IMR-90 (cell line): Measurements from ENCODE around the gene ZBP1. TPM values are rescaled to one million over a fixed set of nuclear protein-coding genes. Genes with fewer than 3 reads are reported as not detected.

Source experiments
- ATAC-seq: fragments of 200-7000 bp; cut with Tn5 transposase; 2 replicates; pipeline ENCODE4 v1.9.1; 2020; ENCODE audit warnings: low read depth, mild to moderate bottlenecking, moderate library complexity
- BruUV-seq: library from RNA; stranded (reverse); fragments of 400-500 nt; replicated peaks from 2 replicates; lab custom pipeline; 2021; lab: Mats Ljungman, UMichigan
- CTCF ChIA-PET: fragments of 300-600 bp; formaldehyde crosslinking; extraction: SDS; loops from one replicate; lab custom pipeline; 2021; ENCODE audit warnings: antibody characterized with exemption; lab: Yijun Ruan, JAX
- POLR2A ChIA-PET: fragments of 300-600 bp; sonication (Branson Sonifier 250); formaldehyde crosslinking; loops from one replicate; lab custom pipeline; 2022; ENCODE audit warnings: antibody characterized with exemption; ENCODE audit not compliant: unreplicated experiment; lab: Charles Lee
- DNase-seq: peaks from one replicate; pipeline ENCODE4 v3.0.0; 2013
- H2AFZ ChIP-seq: replicated peaks from 2 replicates; pipeline ENCODE3; 2013; ENCODE audit warnings: low read length, mild to moderate bottlenecking; ENCODE audit not compliant: poor library complexity
- H2AK5ac ChIP-seq: 2 replicates; pipeline ENCODE4 v1.6.1; 2013; ENCODE audit warnings: low read depth, low read length, inconsistent platforms
- H2AK9ac ChIP-seq: replicated peaks from 2 replicates; pipeline ENCODE3; 2013; ENCODE audit warnings: mild to moderate bottlenecking, low read depth, low read length, moderate library complexity; ENCODE audit not compliant: poor library complexity
- H2BK120ac ChIP-seq: 2 replicates; pipeline ENCODE4 v1.6.1; 2013; ENCODE audit warnings: low read depth, low read length, inconsistent platforms
- H2BK15ac ChIP-seq: 3 replicates; pipeline ENCODE4 v1.6.1; 2013; ENCODE audit warnings: low read depth, low read length, inconsistent platforms
- H2BK20ac ChIP-seq: 2 replicates; pipeline ENCODE4 v1.6.1; 2013; ENCODE audit warnings: low read depth, mild to moderate bottlenecking, inconsistent platforms, low read length, moderate library complexity
- H2BK5ac ChIP-seq: 2 replicates; pipeline ENCODE4 v1.6.1; 2013; ENCODE audit warnings: mild to moderate bottlenecking, low read depth, low read length, inconsistent platforms; ENCODE audit not compliant: poor library complexity, severe bottlenecking
- H3K14ac ChIP-seq: replicated peaks from 2 replicates; pipeline ENCODE4 v1.6.1; 2013; ENCODE audit warnings: low read depth, low read length, inconsistent platforms
- H3K18ac ChIP-seq: 2 replicates; pipeline ENCODE4 v1.6.1; 2013; ENCODE audit warnings: low read depth, low read length, control low read depth
- H3K23ac ChIP-seq: 2 replicates; pipeline ENCODE4 v1.6.1; 2013; ENCODE audit warnings: low read depth, low read length, inconsistent platforms
- H3K27ac ChIP-seq: 2 replicates; pipeline ENCODE4 v1.5.1; 2013; ENCODE audit warnings: mild to moderate bottlenecking, control low read depth, low read length; ENCODE audit not compliant: insufficient read depth
- H3K27me3 ChIP-seq: 2 replicates; pipeline ENCODE4 v1.6.1; 2013; ENCODE audit warnings: low read length; ENCODE audit not compliant: control insufficient read depth, insufficient read depth
- H3K36me3 ChIP-seq: 2 replicates; pipeline ENCODE4 v1.6.1; 2013; ENCODE audit warnings: low read length, mixed read lengths; ENCODE audit not compliant: control insufficient read depth, insufficient read depth
- H3K4ac ChIP-seq: 2 replicates; pipeline ENCODE4 v1.6.1; 2013; ENCODE audit warnings: low read depth, low read length, inconsistent platforms
- H3K4me1 ChIP-seq: 2 replicates; pipeline ENCODE4 v1.6.1; 2013; ENCODE audit warnings: low read length, mixed read lengths; ENCODE audit not compliant: control insufficient read depth, insufficient read depth
- H3K4me2 ChIP-seq: 2 replicates; pipeline ENCODE4 v1.6.1; 2013; ENCODE audit warnings: low read depth, mild to moderate bottlenecking, control low read depth, low read length, moderate library complexity
- H3K4me3 ChIP-seq: 2 replicates; pipeline ENCODE4 v1.5.1; 2013; ENCODE audit warnings: low read depth, mild to moderate bottlenecking, control low read depth, low read length, moderate library complexity; ENCODE audit not compliant: insufficient read depth
- H3K56ac ChIP-seq: 2 replicates; pipeline ENCODE4 v1.6.1; 2013; ENCODE audit warnings: low read length, inconsistent platforms; ENCODE audit not compliant: insufficient read depth; ENCODE audit errors: extremely low read depth
- H3K79me1 ChIP-seq, 2 experiments: 2 replicates each; pipeline ENCODE4 v1.6.1; 2013; ENCODE audit warnings: low read length in 2 of 2, inconsistent platforms in 1 of 2, low read depth in 1 of 2
- H3K9ac ChIP-seq: 2 replicates; pipeline ENCODE4 v1.6.1; 2013; ENCODE audit warnings: low read depth, low read length, control low read depth
- H3K9me1 ChIP-seq: 2 replicates; pipeline ENCODE4 v1.6.1; 2013; ENCODE audit warnings: low read length, inconsistent platforms; ENCODE audit not compliant: insufficient read depth
- H3K9me3 ChIP-seq: 2 replicates; pipeline ENCODE4 v1.6.1; 2013; ENCODE audit warnings: low read length; ENCODE audit not compliant: control insufficient read depth, insufficient read depth
- H4K20me1 ChIP-seq: 2 replicates; pipeline ENCODE4 v1.6.1; 2013; ENCODE audit warnings: low read length, inconsistent platforms; ENCODE audit not compliant: insufficient read depth
- H4K5ac ChIP-seq: 2 replicates; pipeline ENCODE4 v1.6.1; 2013; ENCODE audit warnings: mild to moderate bottlenecking, low read depth, low read length, control low read depth
- H4K8ac ChIP-seq, 2 experiments: 2 replicates each; pipeline ENCODE4 v1.6.1; 2013; ENCODE audit warnings: low read depth in 2 of 2, low read length in 2 of 2, control low read depth in 1 of 2, inconsistent platforms in 1 of 2
- H4K91ac ChIP-seq: 2 replicates; pipeline ENCODE4 v1.6.1; 2013; ENCODE audit warnings: low read depth, low read length, inconsistent platforms; ENCODE audit not compliant: insufficient read depth
- BHLHE40 ChIP-seq: fragments of 150-350 bp; IDR thresholded peaks from 2 replicates; pipeline ENCODE4 v1.6.1; 2016; ENCODE audit warnings: mild to moderate bottlenecking, low read depth, low read length
- CEBPB ChIP-seq: IDR thresholded peaks from 2 replicates; pipeline ENCODE4 v1.6.1; 2012; ENCODE audit warnings: low read depth, low read length, improper control_type of control experiment
- CHD1 ChIP-seq: IDR thresholded peaks from 2 replicates; pipeline ENCODE4 v1.6.1; 2012; ENCODE audit warnings: low read depth, low read length, improper control_type of control experiment
- CTCF ChIP-seq: conservative IDR thresholded peaks from 2 replicates; pipeline ENCODE4 v1.5.1; 2012; ENCODE audit warnings: mild to moderate bottlenecking, low read depth, low read length, improper control_type of control experiment
- FOS ChIP-seq: fragments of 150-350 bp; IDR thresholded peaks from 2 replicates; pipeline ENCODE4 v1.6.1; 2016; ENCODE audit warnings: low read depth, low read length
- MAFK ChIP-seq: IDR thresholded peaks from 2 replicates; pipeline ENCODE4 v1.6.1; 2012; ENCODE audit warnings: low read depth, low read length, improper control_type of control experiment
- MAZ ChIP-seq: IDR thresholded peaks from 2 replicates; pipeline ENCODE4 v1.6.1; 2012; ENCODE audit warnings: low read depth, mild to moderate bottlenecking, low read length, improper control_type of control experiment, moderate library complexity, borderline replicate concordance
- MXI1 ChIP-seq: IDR thresholded peaks from 2 replicates; pipeline ENCODE4 v1.6.1; 2012; ENCODE audit warnings: low read depth, mild to moderate bottlenecking, low read length, moderate library complexity, borderline replicate concordance
- NFE2L2 ChIP-seq: fragments of 150-350 bp; IDR thresholded peaks from 2 replicates; pipeline ENCODE4 v1.6.1; 2016; ENCODE audit warnings: low read depth, mild to moderate bottlenecking, low read length
- POLR2A ChIP-seq: IDR thresholded peaks from 2 replicates; pipeline ENCODE4 v1.6.1; 2012; ENCODE audit warnings: mild to moderate bottlenecking, low read depth, low read length
- RAD21 ChIP-seq: IDR thresholded peaks from 2 replicates; pipeline ENCODE4 v1.6.1; 2012; ENCODE audit warnings: low read length, improper control_type of control experiment
- RCOR1 ChIP-seq: IDR thresholded peaks from 2 replicates; pipeline ENCODE4 v1.6.1; 2012; ENCODE audit warnings: mild to moderate bottlenecking, low read length, improper control_type of control experiment; ENCODE audit not compliant: insufficient replicate concordance
- RFX5 ChIP-seq: IDR thresholded peaks from 2 replicates; pipeline ENCODE4 v1.8.0; 2012; ENCODE audit warnings: low read depth, mild to moderate bottlenecking, low read length, moderate library complexity
- SMC3 ChIP-seq: fragments of 150-350 bp; IDR thresholded peaks from 2 replicates; pipeline ENCODE4 v1.6.1; 2016; ENCODE audit warnings: low read depth, mild to moderate bottlenecking, antibody characterized with exemption, low read length, moderate library complexity
- USF2 ChIP-seq: fragments of 150-350 bp; IDR thresholded peaks from 2 replicates; pipeline ENCODE4 v1.6.1; 2017; ENCODE audit warnings: mild to moderate bottlenecking, antibody characterized with exemption, low read length, low read depth
- WGBS, 2 experiments: methylation state at CpG; one replicate each; pipeline versions ENCODE4 v1.1.5 to v1.1.7; 2013; ENCODE audit warnings: missing lambda C conversion rate in 2 of 2; ENCODE audit not compliant: insufficient read length in 1 of 2; ENCODE audit errors: extremely low coverage in 2 of 2; 5-methylcytosine and 5-hydroxymethylcytosine counted together
- dilution Hi-C: fragments of 300-500 bp; cut with HindIII; formaldehyde crosslinking; loops from one replicate; pipeline ENCODE4 v1.14.3; 2018; ENCODE audit warnings: low sequenced_read_pairs; ENCODE audit not compliant: unreplicated experiment
- in situ Hi-C: fragments of 300-500 bp; cut with MboI; formaldehyde crosslinking; loops from 3 replicates; pipeline ENCODE4 v1.14.3; 2019; ENCODE audit warnings: low sequenced_read_pairs, inconsistent platforms, mixed read lengths
- intact Hi-C: fragments of 100-400 bp; cut with micrococcal nuclease; formaldehyde crosslinking; loops from 2 replicates; pipeline ENCODE4 v1.10.0; 2022
- polyA plus RNA-seq, 3 experiments: library from polyadenylated mRNA; depleted of rRNA; stranded (reverse); fragments of >200 nt; gene quantifications; 2 replicates each; pipeline ENCODE4 v1.2.3, GENCODE V29; 2012; ENCODE audit warnings: low replicate concordance in 1 of 3
- total RNA-seq: library from RNA; depleted of rRNA; stranded (reverse); fragments of >200 nt; gene quantifications from 2 replicates; pipeline ENCODE4 v1.2.3, GENCODE V29; 2012
- TF ChIP-seq, protein P1 (sequence below): fragments of 150-350 bp; IDR thresholded peaks from 2 replicates; pipeline ENCODE4 v1.6.1; 2016; ENCODE audit warnings: low read depth, mild to moderate bottlenecking, low read length, moderate library complexity, borderline replicate concordance

Gene ZBP1
- total and polyA plus RNA-seq, 2 of the 4 experiments (the other 2 are of a cell fraction) = not detected

- Histone ChIP-seq H3K9me3 (no peaks in the 10 kb centered on the region), H3K14ac (no peak overlapping the region), H3K4me3 (no peak overlapping the region), H2BK120ac (no peak overlapping the region), H2BK20ac (no peak overlapping the region), H3K9ac (no peak overlapping the region), H2AK5ac (no peak overlapping the region), H2AK9ac (no peak overlapping the region), H3K36me3 (no peaks in the 10 kb centered on the region), H3K56ac (no peak overlapping the region), H4K5ac (no peak overlapping the region), H4K91ac (no peak overlapping the region), H3K18ac (no peak overlapping the region), H3K4me2 (no peak overlapping the region), H4K8ac (no peak overlapping the region), H3K4me1 (no peaks in the 10 kb centered on the region), H3K27ac (no peak overlapping the region), H3K23ac (no peak overlapping the region), H2AFZ (no peak overlapping the region), H3K27me3 (peaks cover 8% of the 10 kb centered on the region), H4K20me1 (no peaks in the 10 kb centered on the region), H3K9me1 (no peaks in the 10 kb centered on the region), H2BK15ac (no peak overlapping the region), H2BK5ac (no peak overlapping the region), H3K4ac (no peak overlapping the region), H3K79me1 (no peaks in the 10 kb centered on the region)
- dilution Hi-C loops = no loop called here
- intact Hi-C loops = no loop called here
- WGBS, 2 experiments = 38% methylated on average over 2 of the region's 3 CpGs; no CpG with 5 or more reads in 1 of the 2 experiments
- CTCF ChIA-PET = no interaction called here
- in situ Hi-C loops = no loop called here
- TF ChIP-seq, protein P1, sequence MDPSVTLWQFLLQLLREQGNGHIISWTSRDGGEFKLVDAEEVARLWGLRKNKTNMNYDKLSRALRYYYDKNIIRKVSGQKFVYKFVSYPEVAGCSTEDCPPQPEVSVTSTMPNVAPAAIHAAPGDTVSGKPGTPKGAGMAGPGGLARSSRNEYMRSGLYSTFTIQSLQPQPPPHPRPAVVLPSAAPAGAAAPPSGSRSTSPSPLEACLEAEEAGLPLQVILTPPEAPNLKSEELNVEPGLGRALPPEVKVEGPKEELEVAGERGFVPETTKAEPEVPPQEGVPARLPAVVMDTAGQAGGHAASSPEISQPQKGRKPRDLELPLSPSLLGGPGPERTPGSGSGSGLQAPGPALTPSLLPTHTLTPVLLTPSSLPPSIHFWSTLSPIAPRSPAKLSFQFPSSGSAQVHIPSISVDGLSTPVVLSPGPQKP = no peak
- no peak for TF ChIP-seq RFX5
- no peak for TF ChIP-seq CTCF
- no peak for TF ChIP-seq CHD1
- TF ChIP-seq RAD21 = no peak
- no peak for TF ChIP-seq NFE2L2
- no peak for TF ChIP-seq BHLHE40
- TF ChIP-seq MXI1 = no peak
- TF ChIP-seq MAZ = no peak
- TF ChIP-seq RCOR1 = no peak
- no peak for TF ChIP-seq POLR2A
- TF ChIP-seq MAFK = no peak
- TF ChIP-seq FOS = no peak
- no peak for TF ChIP-seq USF2
- TF ChIP-seq CEBPB = no peak
- no peak for TF ChIP-seq SMC3
- DNase-seq (no peak), ATAC-seq (no peak)
- POLR2A ChIA-PET = no interaction called here
- no TSS peak for BruUV-seq
Measured at GRCh38 chr20:57556980-57557274, 63.3 kb downstream of the ZBP1 start.
